Endothelial cell (in vitro differentiated cells): ENCODE data around the gene ZBTB7B. TPM values are rescaled to one million over a fixed set of nuclear protein-coding genes. Genes with fewer than 3 reads are reported as not detected.

Experiments used
- DNase-seq: peaks from one replicate; pipeline ENCODE4 v3.0.0; 2021; ENCODE audit warnings: low spot score
- H3K27ac Mint-ChIP-seq: one replicate; pipeline ENCODE4 v1.8.0; 2021; ENCODE audit warnings: mixed read lengths, inconsistent platforms; ENCODE audit not compliant: unreplicated experiment
- H3K27me3 Mint-ChIP-seq: one replicate; pipeline ENCODE4 v1.8.0; 2021; ENCODE audit warnings: mild to moderate bottlenecking, moderate library complexity, mixed read lengths, inconsistent platforms; ENCODE audit not compliant: unreplicated experiment
- H3K36me3 Mint-ChIP-seq: one replicate; pipeline ENCODE4 v1.8.0; 2021; ENCODE audit warnings: mild to moderate bottlenecking, low read depth, mixed read lengths, inconsistent platforms; ENCODE audit not compliant: unreplicated experiment
- H3K4me1 Mint-ChIP-seq: one replicate; pipeline ENCODE4 v1.8.0; 2021; ENCODE audit warnings: mild to moderate bottlenecking, mixed read lengths, inconsistent platforms; ENCODE audit not compliant: unreplicated experiment
- H3K4me3 Mint-ChIP-seq: one replicate; pipeline ENCODE4 v1.8.0; 2021; ENCODE audit warnings: mild to moderate bottlenecking, mixed read lengths, inconsistent platforms; ENCODE audit not compliant: unreplicated experiment
- H3K9me3 Mint-ChIP-seq: one replicate; pipeline ENCODE4 v1.8.0; 2021; ENCODE audit warnings: mixed read lengths, inconsistent platforms; ENCODE audit not compliant: unreplicated experiment
- total RNA-seq: library from RNA; stranded (reverse); fragmentation: NEBNext Ultra II Directional; extraction: Animal tissue kit (Norgen Biotek cat#: 25700); gene quantifications from one replicate; pipeline ENCODE4 v1.2.1, GENCODE V29; 2021; ENCODE audit not compliant: unreplicated experiment
- TF ChIP-seq, protein P1 (sequence below): fragments of 200-600 bp; sonication (generic); IDR thresholded peaks from one replicate; pipeline ENCODE4 v1.5.0; 2021; ENCODE audit warnings: antibody characterized with exemption; ENCODE audit not compliant: unreplicated experiment

Gene ZBTB7B
- total RNA-seq, 1 donor from 2014 or later = 23.3 TPM

DNA sequence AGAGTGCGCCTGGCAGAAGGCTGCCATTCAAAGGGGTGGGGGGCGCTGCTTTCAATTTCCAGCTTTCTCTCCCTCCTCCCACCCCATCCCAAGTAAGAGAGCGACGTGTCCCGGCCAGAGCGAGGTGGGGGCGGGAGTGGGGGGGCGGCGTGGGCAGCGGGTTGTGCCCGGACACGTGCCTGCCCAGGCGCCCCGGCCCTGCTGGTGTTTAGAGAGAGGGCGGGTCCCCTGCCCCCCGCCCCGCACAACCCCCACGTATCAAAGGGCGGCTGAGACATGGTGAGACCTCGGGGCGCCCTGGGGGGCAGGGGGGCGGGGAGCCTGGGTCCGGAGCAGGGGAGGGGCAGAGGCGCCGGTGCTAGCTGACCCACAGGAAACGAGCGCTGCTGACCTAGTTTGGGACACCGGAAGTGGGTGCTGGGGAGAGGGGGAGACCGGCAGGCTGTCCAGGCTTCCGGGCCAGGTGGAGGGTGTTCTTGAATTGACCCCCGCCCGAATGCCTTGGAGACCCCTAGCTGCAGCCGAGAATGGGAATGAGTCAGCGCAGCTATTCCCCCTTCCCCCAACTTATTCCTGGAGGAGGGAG is 1.3 kb downstream of the ZBTB7B start:
- Mint-ChIP-seq H3K27me3 (peaks cover 11% of the 10 kb centered on the region), H3K9me3 (no peaks in the 10 kb centered on the region), H3K27ac (peak overlapping the region; percentile 77), H3K4me1 (peaks cover 33% of the 10 kb centered on the region), H3K4me3 (peak overlapping the region; percentile 97), H3K36me3 (peaks cover 4% of the 10 kb centered on the region)
- no peak for DNase-seq
- TF ChIP-seq, protein P1, sequence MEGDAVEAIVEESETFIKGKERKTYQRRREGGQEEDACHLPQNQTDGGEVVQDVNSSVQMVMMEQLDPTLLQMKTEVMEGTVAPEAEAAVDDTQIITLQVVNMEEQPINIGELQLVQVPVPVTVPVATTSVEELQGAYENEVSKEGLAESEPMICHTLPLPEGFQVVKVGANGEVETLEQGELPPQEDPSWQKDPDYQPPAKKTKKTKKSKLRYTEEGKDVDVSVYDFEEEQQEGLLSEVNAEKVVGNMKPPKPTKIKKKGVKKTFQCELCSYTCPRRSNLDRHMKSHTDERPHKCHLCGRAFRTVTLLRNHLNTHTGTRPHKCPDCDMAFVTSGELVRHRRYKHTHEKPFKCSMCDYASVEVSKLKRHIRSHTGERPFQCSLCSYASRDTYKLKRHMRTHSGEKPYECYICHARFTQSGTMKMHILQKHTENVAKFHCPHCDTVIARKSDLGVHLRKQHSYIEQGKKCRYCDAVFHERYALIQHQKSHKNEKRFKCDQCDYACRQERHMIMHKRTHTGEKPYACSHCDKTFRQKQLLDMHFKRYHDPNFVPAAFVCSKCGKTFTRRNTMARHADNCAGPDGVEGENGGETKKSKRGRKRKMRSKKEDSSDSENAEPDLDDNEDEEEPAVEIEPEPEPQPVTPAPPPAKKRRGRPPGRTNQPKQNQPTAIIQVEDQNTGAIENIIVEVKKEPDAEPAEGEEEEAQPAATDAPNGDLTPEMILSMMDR = no peak

DNA sequence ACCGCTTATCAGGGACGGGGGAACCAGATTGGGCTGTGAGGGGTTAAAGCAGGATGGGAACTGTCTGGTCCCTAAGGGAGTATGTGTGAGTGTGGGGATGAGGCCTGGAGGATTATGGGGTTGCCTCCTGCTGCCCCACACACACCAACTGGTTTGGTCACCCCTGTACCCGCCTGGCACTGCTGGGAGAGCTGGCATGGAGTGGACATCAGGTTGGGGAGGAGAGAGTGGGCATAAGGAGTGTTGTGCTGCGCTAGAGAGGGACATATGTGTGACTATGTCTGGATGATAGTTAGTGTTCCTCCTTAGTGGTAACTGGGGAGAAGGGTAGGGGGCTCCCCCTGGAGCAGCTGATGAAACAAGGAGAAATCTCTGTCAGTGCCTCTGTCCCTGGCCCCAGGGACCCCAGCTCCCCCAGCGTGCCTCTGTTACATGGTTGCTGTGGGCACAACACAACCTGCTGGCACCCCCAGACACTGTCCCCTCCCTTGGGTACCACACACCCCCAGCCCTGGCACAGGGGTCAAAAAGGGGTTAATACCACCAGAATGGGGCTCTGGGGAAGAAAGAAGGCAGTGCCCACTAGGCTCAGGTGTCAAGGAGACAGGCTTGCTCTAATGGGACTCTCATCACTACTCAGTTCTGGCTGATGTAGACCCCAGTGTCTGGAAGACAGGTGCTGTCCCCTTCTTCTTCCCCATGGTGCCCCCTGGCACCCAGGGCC is 1.9 kb downstream of the ZBTB7B start:
- Mint-ChIP-seq H3K36me3 (peaks cover 4% of the 10 kb centered on the region), H3K27ac (peak overlapping the region; percentile 67), H3K4me3 (peak overlapping the region; percentile 85), H3K9me3 (no peaks in the 10 kb centered on the region), H3K4me1 (peaks cover 31% of the 10 kb centered on the region), H3K27me3 (peaks cover 8% of the 10 kb centered on the region)
- DNase-seq = no peak
- TF ChIP-seq, protein P1 = no peak

DNA sequence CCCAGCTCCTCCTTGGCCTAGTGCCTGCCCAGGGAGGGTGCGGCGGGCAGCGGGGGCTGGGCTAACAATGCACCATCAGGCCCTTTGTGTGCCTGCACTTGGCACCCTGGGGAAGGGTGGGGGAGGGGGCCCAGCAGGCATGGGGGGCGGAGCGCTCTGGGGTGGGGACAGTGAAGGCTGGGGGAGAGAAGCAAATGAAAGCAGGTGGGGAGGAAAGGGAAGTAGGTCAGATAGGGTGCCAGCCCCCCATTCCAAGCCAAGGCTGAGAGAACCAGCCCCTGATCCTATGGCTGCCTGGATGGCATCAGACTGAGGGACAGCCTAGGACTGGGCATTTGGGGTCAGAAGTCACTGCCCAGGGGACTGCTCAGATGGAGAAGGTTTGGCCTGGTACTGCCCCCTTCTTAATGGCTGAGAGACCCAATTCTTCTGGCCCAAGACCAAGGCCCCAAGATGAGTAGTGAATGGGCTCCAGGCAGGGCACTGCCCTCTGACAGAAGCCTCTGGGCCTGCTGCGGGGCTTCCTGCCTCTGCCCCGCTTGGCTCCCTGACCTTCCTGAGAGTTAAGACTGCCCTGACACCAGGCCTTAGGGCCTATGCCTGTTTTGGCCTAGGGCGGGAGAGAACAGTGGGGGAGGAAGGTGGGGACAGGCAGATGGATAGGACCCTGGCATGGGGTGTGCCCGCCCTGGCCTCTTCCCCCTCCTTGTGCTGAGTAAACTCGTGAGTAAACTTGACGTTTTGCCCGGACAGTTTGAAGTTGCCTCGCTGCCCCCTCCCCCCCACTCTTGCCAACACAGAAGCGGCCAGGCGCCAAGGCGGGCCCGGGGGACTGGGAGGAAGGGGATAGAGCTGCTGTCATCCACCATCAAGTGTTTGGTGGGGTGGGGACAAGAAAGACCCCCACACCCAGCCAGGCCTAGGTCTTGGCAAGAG is 2.7 kb downstream of the ZBTB7B start:
- Mint-ChIP-seq H3K9me3 (no peaks in the 10 kb centered on the region), H3K4me1 (peaks cover 30% of the 10 kb centered on the region), H3K27me3 (peaks cover 6% of the 10 kb centered on the region), H3K4me3 (peak overlapping the region; percentile 67), H3K27ac (no peak overlapping the region), H3K36me3 (peaks cover 4% of the 10 kb centered on the region)
- TF ChIP-seq, protein P1 = no peak
- DNase-seq = no peak

DNA sequence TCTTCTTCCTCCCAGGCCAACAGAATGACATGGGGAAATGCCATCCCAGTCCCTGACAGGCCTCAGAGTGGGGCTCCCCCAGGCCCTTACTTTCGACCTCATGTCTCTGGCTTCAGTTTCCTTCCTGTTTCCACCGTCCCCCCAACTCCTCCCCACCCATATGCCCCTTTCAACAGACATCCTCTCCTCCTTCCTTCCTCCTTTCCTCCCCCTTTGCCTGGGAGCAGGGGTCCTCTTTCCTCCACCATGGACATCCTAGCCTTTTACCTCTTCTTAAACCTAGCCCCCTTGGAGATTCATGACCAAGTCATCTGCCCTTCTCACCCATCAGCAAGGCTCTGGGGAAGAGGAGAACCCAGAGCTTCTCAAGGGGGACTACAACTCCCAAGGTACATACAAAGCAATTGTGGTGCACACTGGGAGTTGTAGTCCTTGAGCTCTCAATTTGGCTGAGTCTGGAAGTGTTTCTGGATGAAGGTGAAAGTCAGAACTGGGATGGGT is 4.0 kb downstream of the ZBTB7B start:
- peak overlapping the region; percentile 61 for H3K27ac Mint-ChIP-seq
- H3K4me1 Mint-ChIP-seq = peaks cover 30% of the 10 kb centered on the region
- TF ChIP-seq, protein P1 = no peak
- H3K36me3 Mint-ChIP-seq = peaks cover 4% of the 10 kb centered on the region
- DNase-seq = no peak
- peaks cover 3% of the 10 kb centered on the region for H3K27me3 Mint-ChIP-seq
- no peaks in the 10 kb centered on the region for H3K9me3 Mint-ChIP-seq
- peak overlapping the region; percentile 65 for H3K4me3 Mint-ChIP-seq
